AG08396 (cell line): ENCODE data around the gene TNFRSF1B.
A peak's percentile ranks its signal among the peaks of the same experiment; 100 is the strongest.

Source experiments
- DNase-seq: peaks from one replicate; pipeline ENCODE4 v3.0.0; 2012; ENCODE audit warnings: low spot score, mixed read lengths

TNFRSF1B gene

GRCh38 chr1:12142141-12142823 is 24.5 kb upstream of the TNFRSF1B start:
- no peak for DNase-seq

DNA sequence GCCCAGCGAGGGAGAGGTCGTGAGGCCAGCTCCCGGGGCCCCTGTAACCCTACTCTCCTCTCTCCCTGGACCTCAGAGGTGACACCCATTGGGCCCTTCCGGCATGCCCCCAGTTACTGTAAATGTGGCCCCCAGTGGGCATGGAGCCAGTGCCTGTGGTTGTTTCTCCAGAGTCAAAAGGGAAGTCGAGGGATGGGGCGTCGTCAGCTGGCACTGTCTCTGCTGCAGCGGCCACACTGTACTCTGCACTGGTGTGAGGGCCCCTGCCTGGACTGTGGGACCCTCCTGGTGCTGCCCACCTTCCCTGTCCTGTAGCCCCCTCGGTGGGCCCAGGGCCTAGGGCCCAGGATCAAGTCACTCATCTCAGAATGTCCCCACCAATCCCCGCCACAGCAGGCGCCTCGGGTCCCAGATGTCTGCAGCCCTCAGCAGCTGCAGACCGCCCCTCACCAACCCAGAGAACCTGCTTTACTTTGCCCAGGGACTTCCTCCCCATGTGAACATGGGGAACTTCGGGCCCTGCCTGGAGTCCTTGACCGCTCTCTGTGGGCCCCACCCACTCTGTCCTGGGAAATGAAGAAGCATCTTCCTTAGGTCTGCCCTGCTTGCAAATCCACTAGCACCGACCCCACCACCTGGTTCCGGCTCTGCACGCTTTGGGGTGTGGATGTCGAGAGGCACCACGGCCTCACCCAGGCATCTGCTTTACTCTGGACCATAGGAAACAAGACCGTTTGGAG is 23.7 kb upstream of the TNFRSF1B start:
- DNase-seq: no peak

DNA sequence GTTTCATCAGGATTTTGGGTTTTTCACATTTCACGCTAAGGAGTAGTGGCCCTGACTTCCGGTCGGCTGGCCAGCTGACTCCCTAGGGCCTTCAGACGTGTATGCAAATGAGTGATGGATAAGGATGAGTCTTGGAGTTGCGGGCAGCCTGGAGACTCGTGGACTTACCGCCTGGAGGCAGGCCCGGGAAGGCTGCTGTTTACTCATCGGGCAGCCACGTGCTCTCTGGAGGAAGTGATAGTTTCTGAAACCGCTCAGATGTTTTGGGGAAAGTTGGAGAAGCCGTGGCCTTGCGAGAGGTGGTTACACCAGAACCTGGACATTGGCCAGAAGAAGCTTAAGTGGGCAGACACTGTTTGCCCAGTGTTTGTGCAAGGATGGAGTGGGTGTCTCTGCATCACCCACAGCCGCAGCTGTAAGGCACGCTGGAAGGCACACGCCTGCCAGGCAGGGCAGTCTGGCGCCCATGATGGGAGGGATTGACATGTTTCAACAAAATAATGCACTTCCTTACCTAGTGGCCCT is 23.1 kb upstream of the TNFRSF1B start:
- DNase-seq: peak; percentile 93

DNA sequence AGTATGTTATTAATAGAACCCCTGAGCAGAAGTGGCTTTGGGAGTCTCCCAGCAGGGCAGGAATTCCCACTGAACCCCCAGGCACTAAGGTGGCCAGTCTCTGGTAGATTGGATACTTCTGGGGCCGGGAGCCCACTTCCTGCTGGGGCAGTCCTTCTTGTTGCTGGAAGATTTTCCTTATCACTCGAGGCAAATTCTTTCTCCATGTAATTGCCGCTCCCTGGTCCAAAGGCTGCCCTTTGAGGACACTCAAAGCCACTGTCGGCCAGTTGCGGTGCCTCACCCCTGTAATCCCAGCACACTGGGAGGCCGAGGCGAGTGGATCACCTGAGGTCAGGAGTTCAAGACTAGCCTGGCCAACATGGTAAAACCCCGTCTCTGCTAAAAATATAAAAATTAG is 22.6 kb upstream of the TNFRSF1B start:
- DNase-seq: no peak

GRCh38 chr1:12144969-12145368 is 21.8 kb upstream of the TNFRSF1B start:
- no peak for DNase-seq

DNA sequence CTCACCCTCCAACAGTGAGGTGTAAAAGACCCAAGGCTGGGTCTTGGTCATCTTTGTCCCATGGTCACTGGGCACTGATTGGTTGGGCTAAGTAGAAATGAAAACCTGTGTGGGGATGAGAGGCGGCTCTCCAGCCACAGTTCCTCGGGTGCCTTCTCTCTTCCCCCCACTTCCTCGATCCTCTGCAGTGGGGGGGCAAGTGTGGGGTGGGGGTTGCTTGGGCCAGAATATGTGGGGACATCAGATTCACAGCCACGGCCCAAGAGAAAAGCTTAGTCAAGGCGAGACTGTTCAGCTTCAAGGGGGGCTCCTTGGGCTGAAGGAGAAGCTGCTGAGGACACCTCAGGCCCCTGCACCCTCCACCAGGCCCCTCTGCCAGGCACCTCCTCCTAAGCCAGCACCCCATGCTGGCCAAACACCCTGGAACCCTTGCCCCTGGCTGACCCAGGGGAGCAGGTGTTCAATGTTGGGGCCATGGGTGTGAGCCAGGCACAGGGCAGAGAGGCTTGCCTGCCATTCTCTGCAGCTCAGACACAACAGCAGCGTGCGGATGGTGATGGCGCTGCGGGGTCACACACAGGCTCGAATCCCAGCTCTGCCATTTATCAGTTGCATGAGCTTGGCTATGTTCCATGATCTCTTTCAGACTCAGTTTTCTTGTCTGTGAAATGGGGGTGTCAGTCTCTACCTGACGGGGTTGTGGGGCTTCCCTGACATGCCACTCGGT is 21.0 kb upstream of the TNFRSF1B start:
- DNase-seq: no peak

- DNase-seq: no peak
Measured at GRCh38 chr1:12146343-12147112, 20.3 kb upstream of the TNFRSF1B start.

DNA sequence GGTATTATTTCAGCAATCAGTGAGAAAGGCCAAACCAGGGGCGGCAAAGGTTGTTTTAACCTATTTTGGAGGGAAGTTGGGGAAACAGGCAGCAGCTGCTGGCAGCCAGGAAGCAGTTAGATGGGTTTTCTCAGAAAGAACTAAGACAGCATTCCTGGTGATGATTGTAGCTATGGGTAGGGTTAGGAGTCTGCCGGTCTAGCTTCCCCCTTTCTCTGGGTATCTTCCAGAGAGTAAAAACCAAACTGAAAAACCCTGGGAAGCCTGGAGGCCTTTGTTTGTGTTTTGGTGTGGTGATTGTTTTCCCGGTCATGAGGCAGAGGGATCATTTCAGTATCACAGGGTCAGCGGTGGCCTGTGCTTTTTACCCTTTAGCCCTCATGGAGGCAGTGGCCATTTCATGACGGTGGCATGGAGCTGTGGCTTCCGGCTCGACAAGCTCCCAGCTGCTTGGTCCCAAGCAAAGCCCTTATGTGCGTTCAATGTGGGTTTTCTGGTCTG is 19.5 kb upstream of the TNFRSF1B start:
- DNase-seq: no peak

DNA sequence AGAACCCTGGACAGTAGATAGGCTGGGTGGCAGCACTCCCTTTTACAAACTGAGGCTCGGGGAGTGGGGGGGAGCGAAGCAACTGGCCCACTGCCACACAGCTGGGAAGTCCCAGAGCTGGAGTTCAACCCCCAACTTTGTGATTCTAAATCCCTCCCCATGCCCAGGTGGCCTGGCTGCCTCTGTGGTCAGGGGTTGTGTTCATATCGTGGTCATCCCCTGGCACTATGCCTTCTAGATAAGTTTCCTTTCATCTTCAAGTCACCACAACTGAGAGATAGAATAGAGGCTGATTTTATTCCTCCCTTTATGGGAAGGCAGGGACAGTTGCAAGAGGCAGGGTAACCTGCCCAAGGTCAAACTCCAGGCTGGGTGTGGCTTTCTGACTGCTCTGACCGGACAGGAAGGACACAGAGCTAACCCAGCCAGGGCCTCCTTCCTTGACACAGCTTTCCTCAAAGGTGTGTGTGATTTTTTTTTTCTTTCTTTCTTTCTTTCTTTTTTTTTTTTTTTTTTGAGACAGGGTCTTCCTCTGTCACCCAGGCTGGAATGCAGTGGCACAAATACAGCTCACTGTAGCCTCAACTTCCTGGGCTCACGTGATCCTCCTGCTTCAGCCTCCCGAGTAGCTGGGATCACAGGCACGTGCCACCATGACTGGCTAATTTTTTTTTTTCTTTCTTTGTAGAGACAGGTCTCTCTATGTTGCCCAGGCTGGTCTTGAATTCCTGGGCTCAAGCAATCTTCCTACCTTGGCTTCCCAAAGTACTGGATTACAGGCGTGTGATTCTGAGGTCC is 18.4 kb upstream of the TNFRSF1B start:
- DNase-seq: no peak

DNA sequence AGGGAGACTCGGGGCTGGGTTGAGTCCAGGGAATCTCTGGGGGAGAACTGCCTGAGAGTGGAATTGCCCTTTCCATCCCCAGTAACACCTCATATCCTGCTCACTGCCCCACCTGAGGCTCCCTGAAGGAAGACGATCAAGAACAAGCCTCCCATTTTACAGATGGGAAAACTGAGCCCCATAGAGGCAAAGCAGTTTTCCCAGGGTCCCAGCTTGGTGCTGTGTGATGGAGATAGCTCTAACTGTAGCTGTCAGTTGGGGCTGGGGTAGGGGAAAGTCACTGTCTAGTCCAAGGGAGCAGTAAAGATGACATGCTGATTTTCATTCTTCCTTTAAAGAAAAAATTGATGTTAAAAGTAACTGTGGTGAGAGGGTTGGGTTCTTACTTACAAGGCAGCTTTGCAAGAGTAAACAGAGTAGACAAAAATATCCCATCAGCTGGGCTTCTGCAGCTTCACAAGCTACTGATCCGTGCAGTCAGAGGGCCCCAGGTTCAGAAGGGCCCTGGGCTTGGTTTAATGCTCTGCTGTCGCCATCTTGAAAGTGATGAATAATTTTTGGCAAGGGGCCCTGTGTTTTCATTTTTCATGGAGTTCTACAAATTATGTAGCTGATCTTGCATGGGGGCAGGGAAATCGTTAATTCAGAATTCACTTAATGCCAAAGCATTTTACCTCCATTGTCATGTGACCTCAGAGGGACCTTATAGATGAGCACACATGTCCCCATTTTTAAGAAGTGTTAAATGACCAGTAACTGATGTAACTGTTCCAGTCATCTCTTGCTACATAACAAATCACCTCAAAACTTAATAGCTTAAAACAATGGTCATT is 17.6 kb upstream of the TNFRSF1B start:
- DNase-seq: no peak

DNA sequence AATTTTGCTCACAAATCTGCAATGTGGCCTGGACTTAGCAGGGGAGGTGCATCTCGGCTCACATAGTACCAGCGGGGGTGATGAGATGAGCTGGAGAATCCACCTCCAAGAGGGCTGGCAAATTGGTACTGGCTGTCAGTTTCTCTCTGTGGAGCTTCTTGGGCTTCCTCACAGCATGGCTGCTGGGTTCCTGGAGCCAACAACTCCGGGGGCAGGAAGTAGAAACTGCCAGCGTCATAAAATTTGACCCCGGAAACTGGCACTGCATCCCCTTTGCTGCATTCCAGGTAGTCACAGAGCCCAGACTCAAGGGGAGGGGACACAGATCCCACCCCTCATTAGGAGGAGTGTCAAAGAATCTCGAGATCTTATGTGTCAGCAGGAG is 17.0 kb upstream of the TNFRSF1B start:
- DNase-seq: no peak

DNA sequence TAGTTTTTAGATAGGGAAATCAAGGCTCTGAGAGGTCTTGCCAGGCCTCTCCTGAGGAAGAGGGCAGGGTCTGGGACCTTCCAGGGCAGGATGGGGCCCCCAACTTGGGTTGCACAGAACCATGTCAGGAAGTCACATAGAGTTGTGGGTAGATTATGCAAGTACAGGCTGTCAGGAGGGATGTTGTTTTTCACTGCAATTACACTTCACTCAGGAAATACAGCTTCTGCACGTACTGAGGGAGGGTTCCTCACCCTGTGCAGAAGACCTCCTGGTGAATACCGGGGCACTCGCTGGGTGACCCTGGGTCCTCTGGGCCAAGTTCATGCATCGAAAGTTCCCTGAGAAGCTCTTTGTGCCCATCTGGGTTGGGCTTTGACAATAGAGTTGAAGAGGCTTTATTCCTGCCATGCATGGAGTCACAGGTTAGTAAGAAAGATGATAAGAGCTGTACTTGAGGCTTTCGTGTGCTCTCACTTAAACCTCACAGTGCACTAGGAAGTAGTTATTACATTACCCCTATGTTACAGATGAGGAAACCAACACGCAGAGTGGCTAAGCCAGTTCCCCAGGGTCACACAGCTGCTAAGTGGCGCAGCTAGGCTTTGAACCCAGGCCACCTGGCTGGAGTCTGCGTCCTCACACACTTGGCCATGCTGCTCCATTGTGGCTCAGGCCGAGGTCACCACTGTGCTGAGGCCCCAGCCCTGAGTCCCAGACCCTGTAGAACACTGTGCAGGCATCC is 16.2 kb upstream of the TNFRSF1B start:
- no peak for DNase-seq

DNA sequence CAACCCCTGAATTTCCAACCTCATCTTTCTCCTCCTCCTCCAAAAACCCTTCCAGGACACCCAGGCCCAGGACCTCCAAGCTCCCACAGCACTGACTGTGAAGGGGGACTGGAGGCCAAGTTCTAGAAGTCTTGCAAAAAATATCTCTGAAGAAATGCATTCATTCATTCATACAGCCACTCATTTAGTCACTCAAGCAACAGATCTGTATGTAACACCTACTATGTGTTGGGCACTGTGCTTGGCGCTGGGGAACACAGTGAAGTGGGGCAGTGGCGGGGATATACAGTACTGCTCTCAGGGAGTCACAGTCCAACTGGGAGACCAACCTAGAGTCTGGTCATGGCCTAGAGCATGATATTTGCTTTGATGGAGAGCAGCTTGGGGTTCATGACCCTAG is 15.3 kb upstream of the TNFRSF1B start:
- no peak for DNase-seq

GRCh38 chr1:12152113-12152891 is 14.5 kb upstream of the TNFRSF1B start:
- DNase-seq: no peak

DNA sequence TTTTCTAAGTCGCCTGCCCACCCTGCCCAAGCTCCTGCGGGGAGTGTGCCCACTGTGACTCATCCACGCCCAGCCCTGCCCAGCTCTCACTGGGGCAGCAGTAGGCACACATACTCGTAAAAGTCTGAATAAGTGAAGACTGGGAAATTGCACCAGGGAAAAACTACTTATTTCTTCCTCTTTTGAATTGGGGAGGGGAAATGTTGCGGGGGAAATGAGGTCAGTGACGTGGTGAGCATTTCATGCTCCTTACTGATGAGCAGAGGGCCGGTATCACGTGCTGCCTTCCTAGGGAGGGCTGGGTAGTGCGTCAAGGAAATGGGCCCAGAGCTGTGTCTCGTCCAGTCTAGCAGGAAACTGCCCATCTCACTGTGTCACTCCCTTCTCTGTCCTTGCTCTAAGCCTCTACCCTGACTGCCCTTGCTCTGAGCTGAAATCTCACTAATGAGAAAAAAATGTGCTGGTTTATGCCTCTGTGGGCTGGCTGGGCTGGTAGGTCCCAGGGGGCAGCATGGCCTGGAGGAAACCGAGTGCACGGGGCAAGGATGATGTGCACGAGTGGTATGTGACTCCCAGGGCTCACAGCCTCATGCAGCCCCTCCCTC is 13.5 kb upstream of the TNFRSF1B start:
- DNase-seq: peak; percentile 85

DNA sequence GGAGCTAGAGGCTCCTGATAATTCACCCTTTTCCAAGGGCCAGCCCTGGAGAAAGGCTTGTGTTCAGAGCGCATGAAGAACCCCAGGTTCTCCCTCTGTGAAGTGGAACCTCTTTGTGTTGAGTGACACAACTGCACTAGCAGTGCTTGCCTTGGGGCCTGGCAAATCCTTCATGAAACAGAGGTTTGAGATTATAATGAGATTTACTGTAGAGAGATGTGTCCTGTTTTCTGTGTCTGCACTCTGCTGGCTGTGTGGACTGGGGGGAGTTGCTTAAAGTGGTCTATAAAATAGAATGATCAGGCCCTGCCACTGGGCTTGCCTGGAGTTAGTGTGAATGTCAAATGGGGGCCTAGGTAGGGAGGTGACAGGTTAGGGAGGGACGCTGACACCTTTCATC is 11.5 kb upstream of the TNFRSF1B start:
- no peak for DNase-seq

DNA sequence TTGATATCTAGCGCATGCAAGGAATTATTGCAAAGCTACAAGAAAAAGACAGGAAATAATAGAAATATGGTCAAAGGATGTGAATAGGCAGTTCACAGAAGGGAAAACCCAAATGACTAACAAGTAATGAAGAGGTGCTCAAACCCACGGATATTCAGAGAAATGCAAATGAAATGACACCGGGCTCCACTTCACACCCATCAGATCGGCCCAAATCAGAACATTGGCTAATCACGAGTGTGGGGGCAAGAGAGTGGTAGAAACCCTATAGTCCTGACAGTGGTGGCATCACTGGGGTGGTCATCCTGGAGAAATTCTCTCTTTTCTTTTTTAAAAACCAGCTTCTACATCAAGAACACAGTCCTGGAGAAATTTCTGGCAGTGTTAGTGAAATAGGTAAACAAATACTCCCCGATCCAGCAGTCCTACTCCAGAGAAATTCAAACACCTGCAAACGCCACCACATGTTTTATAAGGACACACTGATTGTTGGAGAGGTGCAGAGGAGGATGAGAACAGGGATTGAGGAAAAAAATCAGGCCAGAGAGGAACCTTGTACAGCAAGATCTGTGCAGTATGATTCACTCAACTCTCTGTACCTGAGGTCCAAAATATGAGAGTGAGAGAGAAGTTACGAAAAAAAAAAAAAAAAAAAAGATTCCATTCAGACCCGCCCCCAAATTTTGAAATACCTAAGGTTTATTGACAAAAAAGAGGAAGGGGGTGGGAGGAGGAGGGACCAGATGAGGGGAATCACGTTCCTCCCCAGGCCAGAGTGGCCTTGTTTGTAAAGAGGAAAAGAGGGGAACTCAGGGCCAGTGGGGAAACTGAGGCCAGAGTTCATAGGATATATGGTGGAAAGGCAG is 9.2 kb upstream of the TNFRSF1B start:
- DNase-seq: no peak
